Measurements from ENCODE around the gene RANBP1. TPM values are rescaled to one million over a fixed set of nuclear protein-coding genes. Genes with fewer than 3 reads are reported as not detected.

The RANBP1 gene
- total RNA-seq, 1 experiment from 2014 or later = 168 TPM

DNA sequence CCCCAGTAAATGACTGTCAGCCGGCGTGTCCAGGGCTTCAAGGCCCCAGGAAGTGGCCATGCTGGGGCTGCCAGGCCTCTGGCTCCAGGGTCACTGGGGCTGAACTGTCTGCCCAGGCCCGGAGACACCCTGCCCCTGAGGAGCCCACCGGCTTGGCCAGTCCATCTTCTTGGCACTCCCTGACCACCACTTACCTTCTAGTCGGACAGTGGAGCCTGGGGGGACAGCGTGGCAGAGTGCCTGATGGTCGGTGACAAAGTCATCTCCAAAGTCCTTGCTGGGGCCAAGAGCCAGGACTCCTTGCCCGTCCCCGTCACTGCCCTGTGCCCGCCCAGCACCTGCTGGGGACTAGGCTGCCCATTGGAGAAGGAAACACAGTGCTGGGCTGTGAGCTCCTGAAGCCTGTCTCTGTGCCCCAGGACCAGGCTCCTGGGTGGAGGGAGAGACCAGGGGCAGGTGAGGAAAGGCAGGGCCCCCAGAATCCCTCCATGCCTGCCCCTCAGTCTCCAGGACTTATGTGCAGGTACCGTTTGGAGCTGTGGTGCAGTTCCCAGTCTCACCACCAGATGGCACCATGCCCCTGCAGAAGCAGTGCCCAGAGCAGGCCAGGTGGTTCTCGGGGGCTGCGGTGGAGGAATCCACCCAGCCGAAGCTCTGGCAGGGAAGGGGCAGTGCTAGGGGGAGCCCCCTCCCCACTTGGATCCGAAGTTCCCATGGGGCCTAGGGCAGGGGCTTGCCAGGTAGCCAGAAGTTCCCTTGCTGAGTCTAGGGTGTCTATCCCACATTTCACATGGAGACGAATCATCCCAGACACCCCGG, 40.9 kb downstream of the RANBP1 start:
- Histone ChIP-seq H3K36me3 (ENCODE audit: low read depth) (no peaks in the 10 kb centered on the region), H3K27me3 (ENCODE audit: insufficient read depth, low read depth) (peaks cover 15% of the 10 kb centered on the region), H3K27ac (no peak overlapping the region), H3F3A (ENCODE audit: insufficient read depth, low read depth) (no peaks in the 10 kb centered on the region), H3K4me3 (no peak overlapping the region), H3K79me2 (ENCODE audit: low read depth) (no peaks in the 10 kb centered on the region), H3K4me2 (no peak overlapping the region), H4K20me1 (ENCODE audit: insufficient read depth) (peaks cover 3% of the 10 kb centered on the region; the same call in 1 of the 2 replicates), H3K9me3 (ENCODE audit: insufficient read depth, low read depth) (no peaks in the 10 kb centered on the region), H3K9me2 (ENCODE audit: insufficient read depth) (no peaks in the 10 kb centered on the region), H2AFZ (no peak overlapping the region), H3K4me1 (replicated peaks; ENCODE audit: insufficient read depth) (no peaks in the 10 kb centered on the region)
- no peak for TF ChIP-seq EZH2 (IDR thresholded peaks at IDR 0.05; ENCODE audit: low read depth)
- TF ChIP-seq, protein P1, sequence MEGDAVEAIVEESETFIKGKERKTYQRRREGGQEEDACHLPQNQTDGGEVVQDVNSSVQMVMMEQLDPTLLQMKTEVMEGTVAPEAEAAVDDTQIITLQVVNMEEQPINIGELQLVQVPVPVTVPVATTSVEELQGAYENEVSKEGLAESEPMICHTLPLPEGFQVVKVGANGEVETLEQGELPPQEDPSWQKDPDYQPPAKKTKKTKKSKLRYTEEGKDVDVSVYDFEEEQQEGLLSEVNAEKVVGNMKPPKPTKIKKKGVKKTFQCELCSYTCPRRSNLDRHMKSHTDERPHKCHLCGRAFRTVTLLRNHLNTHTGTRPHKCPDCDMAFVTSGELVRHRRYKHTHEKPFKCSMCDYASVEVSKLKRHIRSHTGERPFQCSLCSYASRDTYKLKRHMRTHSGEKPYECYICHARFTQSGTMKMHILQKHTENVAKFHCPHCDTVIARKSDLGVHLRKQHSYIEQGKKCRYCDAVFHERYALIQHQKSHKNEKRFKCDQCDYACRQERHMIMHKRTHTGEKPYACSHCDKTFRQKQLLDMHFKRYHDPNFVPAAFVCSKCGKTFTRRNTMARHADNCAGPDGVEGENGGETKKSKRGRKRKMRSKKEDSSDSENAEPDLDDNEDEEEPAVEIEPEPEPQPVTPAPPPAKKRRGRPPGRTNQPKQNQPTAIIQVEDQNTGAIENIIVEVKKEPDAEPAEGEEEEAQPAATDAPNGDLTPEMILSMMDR (conservative IDR thresholded peaks at IDR 0.05) = peak; percentile 97
- intact Hi-C loops (cut with micrococcal nuclease; ENCODE audit: unreplicated experiment) = loop anchor here (1.0 to 10.0 kb wide), 5 partner anchors 81 to 538 kb away; no protein-coding TSS in a partner anchor
- no TSS peak for BruUV-seq (replicated peaks)
- ChIA-PET POLR2A (ENCODE audit: unreplicated experiment) (no interaction called here), CTCF (interaction anchor here (0.6 kb wide), 1 partner anchor 126 kb away, joined by 11 read pairs; no protein-coding TSS in a partner anchor)
- DNase-seq = peak; percentile 38 to 73

DNA sequence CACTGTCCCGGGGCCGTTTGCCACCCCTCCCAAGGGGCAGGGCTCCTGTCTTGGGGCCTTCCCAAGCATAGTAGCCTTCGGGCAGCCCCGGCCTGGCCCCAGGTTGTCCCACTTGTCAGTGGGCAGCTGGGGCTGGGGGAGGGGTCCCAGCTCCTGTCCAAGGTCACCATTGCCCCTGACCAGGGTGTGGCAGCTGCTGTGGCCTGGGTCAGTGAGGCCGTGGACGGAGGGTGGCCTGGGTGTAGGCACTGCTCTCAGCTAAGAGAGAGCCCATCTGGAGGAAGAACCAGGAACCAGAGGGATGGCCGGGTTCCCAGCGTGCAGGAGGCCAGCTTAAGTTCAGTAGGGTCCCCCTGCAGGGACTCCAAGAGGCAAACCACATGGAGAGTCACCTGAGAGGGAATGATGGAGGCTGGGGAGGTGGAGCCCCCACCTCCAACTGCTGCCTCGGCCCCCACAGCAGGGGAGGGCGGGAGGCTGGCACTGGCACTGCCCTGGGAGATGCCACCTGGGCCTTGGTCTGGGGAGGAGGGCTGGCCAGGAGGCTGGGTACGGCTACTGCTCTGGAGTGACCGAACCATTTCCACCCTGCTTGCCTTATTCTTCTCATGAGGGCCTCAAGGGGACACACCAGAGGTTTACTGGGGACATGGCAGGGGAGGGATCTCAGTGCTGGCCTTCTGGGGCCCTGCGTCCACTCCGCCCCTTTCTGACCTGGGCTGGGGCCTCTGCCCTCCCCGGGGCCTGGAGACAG, 41.7 kb downstream of the RANBP1 start:
- Histone ChIP-seq H3K4me2 (no peak overlapping the region), H3K36me3 (ENCODE audit: low read depth) (no peaks in the 10 kb centered on the region), H3K27me3 (ENCODE audit: insufficient read depth, low read depth) (peaks cover 15% of the 10 kb centered on the region), H3K27ac (no peak overlapping the region), H2AFZ (no peak overlapping the region), H4K20me1 (ENCODE audit: insufficient read depth) (peaks cover 3% of the 10 kb centered on the region; the same call in 1 of the 2 replicates), H3F3A (ENCODE audit: insufficient read depth, low read depth) (no peaks in the 10 kb centered on the region), H3K79me2 (ENCODE audit: low read depth) (no peaks in the 10 kb centered on the region), H3K9me3 (ENCODE audit: insufficient read depth, low read depth) (no peaks in the 10 kb centered on the region), H3K9me2 (ENCODE audit: insufficient read depth) (no peaks in the 10 kb centered on the region), H3K4me3 (no peak overlapping the region), H3K4me1 (replicated peaks; ENCODE audit: insufficient read depth) (no peaks in the 10 kb centered on the region)
- no peak for DNase-seq
- BruUV-seq (replicated peaks) = no TSS peak
- CTCF ChIA-PET = interaction anchor here (0.6 kb wide), 1 partner anchor 126 kb away, joined by 11 read pairs; no protein-coding TSS in a partner anchor
- TF ChIP-seq, protein P1 (conservative IDR thresholded peaks at IDR 0.05) = no peak
- TF ChIP-seq EZH2 (IDR thresholded peaks at IDR 0.05; ENCODE audit: low read depth) = no peak
- intact Hi-C loops (cut with micrococcal nuclease; ENCODE audit: unreplicated experiment) = loop anchor here (1.0 to 10.0 kb wide), 5 partner anchors 81 to 537 kb away; no protein-coding TSS in a partner anchor
- POLR2A ChIA-PET (ENCODE audit: unreplicated experiment) = no interaction called here

DNA sequence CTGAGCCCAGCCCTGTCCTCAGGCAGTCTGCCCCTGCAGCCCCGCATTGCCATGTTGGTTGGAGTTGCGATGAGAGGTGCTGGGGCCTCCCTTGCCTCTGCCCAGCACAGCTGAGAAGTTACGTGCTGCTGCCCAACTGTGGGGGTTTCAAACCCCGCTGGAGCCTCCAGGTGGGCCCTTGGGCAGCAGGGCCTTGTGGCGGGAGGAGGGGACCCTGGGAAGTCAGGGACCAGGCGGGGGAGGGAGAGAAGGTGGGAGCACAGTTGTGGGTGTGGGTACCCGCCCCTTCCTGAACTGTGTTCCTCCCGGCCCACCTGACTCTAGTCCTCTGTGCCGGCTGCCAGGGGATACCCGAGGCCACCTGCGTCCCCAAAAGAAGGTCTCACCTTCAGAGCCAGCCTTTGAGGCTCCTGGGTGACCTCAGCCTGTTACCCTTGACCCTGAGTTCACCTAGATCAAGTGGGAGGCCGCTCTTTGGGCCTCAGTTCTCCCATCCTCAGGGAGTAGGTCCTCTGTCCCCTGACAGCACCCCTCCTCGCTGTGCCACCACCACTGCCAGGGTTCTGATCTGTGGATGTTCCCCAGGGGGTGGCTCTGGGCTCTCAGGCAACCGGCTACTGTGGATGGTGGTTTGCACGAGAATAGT, 42.6 kb downstream of the RANBP1 start:
- H3F3A ChIP-seq (ENCODE audit: insufficient read depth, low read depth) = no peaks in the 10 kb centered on the region
- no peak for DNase-seq
- no peak overlapping the region for H3K4me3 ChIP-seq
- H3K27ac ChIP-seq = no peak overlapping the region
- peaks cover 3% of the 10 kb centered on the region; the same call in 1 of the 2 replicates for H4K20me1 ChIP-seq (ENCODE audit: insufficient read depth)
- TF ChIP-seq, protein P1 (conservative IDR thresholded peaks at IDR 0.05) = no peak
- H3K27me3 ChIP-seq (ENCODE audit: insufficient read depth, low read depth) = peaks cover 15% of the 10 kb centered on the region
- no TSS peak for BruUV-seq (replicated peaks)
- no peak overlapping the region for H2AFZ ChIP-seq
- CTCF ChIA-PET = no interaction called here
- H3K4me2 ChIP-seq = no peak overlapping the region
- intact Hi-C loops (cut with micrococcal nuclease; ENCODE audit: unreplicated experiment) = loop anchor here (5.0 to 10.0 kb wide), 3 partner anchors 259 to 536 kb away; no protein-coding TSS in a partner anchor
- H3K9me2 ChIP-seq (ENCODE audit: insufficient read depth) = no peaks in the 10 kb centered on the region
- H3K36me3 ChIP-seq (ENCODE audit: low read depth) = no peaks in the 10 kb centered on the region
- POLR2A ChIA-PET (ENCODE audit: unreplicated experiment) = no interaction called here
- no peaks in the 10 kb centered on the region for H3K4me1 ChIP-seq (replicated peaks; ENCODE audit: insufficient read depth)
- H3K9me3 ChIP-seq (ENCODE audit: insufficient read depth, low read depth) = no peaks in the 10 kb centered on the region
- H3K79me2 ChIP-seq (ENCODE audit: low read depth) = no peaks in the 10 kb centered on the region
